A673 (cell line): ENCODE data around the gene SLC22A7.

ENCODE experiments used
- CTCF ChIP-seq: fragments of 300-800, 200-600 bp; sonication (generic); conservative IDR thresholded peaks from 2 replicates; pipeline ENCODE4 v1.5.1; 2017; ENCODE audit warnings: low read depth, mild to moderate bottlenecking, antibody characterized with exemption, low read length, moderate library complexity, mixed read lengths
- EZH2 ChIP-seq: fragments of 200-600 bp; sonication (generic); IDR thresholded peaks from 2 replicates; pipeline ENCODE4 v1.6.1; 2017; ENCODE audit warnings: borderline replicate concordance, low read depth, mild to moderate bottlenecking, mixed read lengths, antibody characterized with exemption, low read length; ENCODE audit not compliant: poor library complexity, severe bottlenecking

- TF ChIP-seq CTCF (no peak), EZH2 (no peak)
These were observed 6.8 kb downstream of the SLC22A7 start for GRCh38 chr6:43304882-43305281.
